HCT116 (cell line): Measurements from ENCODE around the gene ZNF488. TPM values are rescaled to one million over a fixed set of nuclear protein-coding genes. Genes with fewer than 3 reads are reported as not detected.

Source experiments
- ATAC-seq: fragments of 200-7000 bp; cut with Tn5 transposase; 2 replicates; pipeline ENCODE4 v1.9.1; 2020; ENCODE audit warnings: mild to moderate bottlenecking, moderate library complexity
- BruUV-seq: library from RNA; stranded (reverse); fragments of 400-500 nt; replicated peaks from 2 replicates; lab custom pipeline; 2021; lab: Mats Ljungman, UMichigan
- CTCF ChIA-PET: fragments of 300-600 bp; sonication (Branson Sonifier 250); formaldehyde crosslinking; loops from one replicate; lab custom pipeline; 2021; ENCODE audit warnings: antibody characterized with exemption; lab: Charles Lee
- POLR2A ChIA-PET: fragments of 300-600, 350-600 bp; sonication (Branson Sonifier 250); formaldehyde crosslinking; loops from one replicate; lab custom pipeline; 2021; ENCODE audit warnings: antibody characterized with exemption; lab: Charles Lee
- RAD21 ChIA-PET, 2 experiments: fragments of 300-600 bp; sonication (Branson Sonifier 250); formaldehyde crosslinking; loops; one replicate each; lab custom pipeline; 2023; ENCODE audit warnings: low total read pairs in 2 of 2; ENCODE audit not compliant: uncharacterized antibody in 2 of 2, unreplicated experiment in 2 of 2, low non-redundant PET in 1 of 2; lab: Charles Lee
- DNase-seq: peaks from one replicate; pipeline ENCODE4 v3.0.0-alpha.2; 2010; ENCODE audit warnings: low read depth, low spot score
- H2AFZ ChIP-seq: fragments of 200-600 bp; shearing (Covaris generic), sonication (generic); 2 replicates; pipeline ENCODE4 v1.6.1; 2017; ENCODE audit warnings: low read depth, mixed run types, mixed read lengths, antibody characterized with exemption, low read length; ENCODE audit not compliant: poor library complexity, severe bottlenecking
- H3K27ac ChIP-seq: 2 replicates; pipeline ENCODE4 v1.5.1; 2012; ENCODE audit warnings: low read depth, low read length
- H3K27me3 ChIP-seq: fragments of 200-600 bp; sonication (generic); 2 replicates; pipeline ENCODE4 v1.6.1; 2016; ENCODE audit warnings: mixed run types, low read length, mixed read lengths; ENCODE audit not compliant: insufficient read depth
- H3K36me3 ChIP-seq, 2 experiments: fragments of 200-500 bp in 1 of 2; fragments of 200-600 bp in 1 of 2; sonication (Bioruptor generic) in 1 of 2; sonication (generic) in 1 of 2; 2 replicates each; pipeline versions ENCODE4 v1.5.1 to v1.6.1; 2014 to 2016; ENCODE audit warnings: low read length in 2 of 2, inconsistent platforms in 1 of 2, mixed read lengths in 1 of 2, mixed run types in 1 of 2; ENCODE audit not compliant: insufficient read depth in 2 of 2, control insufficient read depth in 1 of 2
- H3K4me1 ChIP-seq, 2 experiments: fragments of 200-600 bp in 1 of 2; sonication (generic) in 1 of 2; 2 replicates each; pipeline versions ENCODE4 v1.5.1 to v1.6.1; 2012 to 2017; ENCODE audit warnings: low read length in 2 of 2, inconsistent platforms in 1 of 2, mild to moderate bottlenecking in 1 of 2, mixed read lengths in 1 of 2, mixed run types in 1 of 2, moderate library complexity in 1 of 2; ENCODE audit not compliant: insufficient read depth in 2 of 2, control insufficient read depth in 1 of 2
- H3K4me2 ChIP-seq: fragments of 200-600 bp; sonication (generic); 2 replicates; pipeline ENCODE4 v1.6.1; 2017; ENCODE audit warnings: mixed run types, low read length, mixed read lengths
- H3K4me3 ChIP-seq, 2 experiments: fragments of 200-600 bp in 1 of 2; sonication (generic) in 1 of 2; replicated peaks in 1 of 2; 2 replicates each; pipeline ENCODE4 v1.5.1; 2011 to 2016; ENCODE audit warnings: low read length in 2 of 2, control low read depth in 1 of 2, low read depth in 1 of 2, mild to moderate bottlenecking in 1 of 2, mixed read lengths in 1 of 2, mixed run types in 1 of 2
- H3K79me2 ChIP-seq: fragments of 200-600 bp; sonication (generic); 2 replicates; pipeline ENCODE4 v1.6.1; 2017; ENCODE audit warnings: mild to moderate bottlenecking, mixed run types, low read length, moderate library complexity, mixed read lengths; ENCODE audit not compliant: insufficient read depth
- H3K9ac ChIP-seq: fragments of 200-600 bp; sonication (generic); 2 replicates; pipeline ENCODE4 v1.6.1; 2016; ENCODE audit warnings: low read length, mixed read lengths
- H3K9me2 ChIP-seq: fragments of 200-600 bp; sonication (generic), shearing (Covaris generic); 2 replicates; pipeline ENCODE4 v1.6.1; 2017; ENCODE audit warnings: mixed run types, mild to moderate bottlenecking, moderate library complexity; ENCODE audit not compliant: insufficient read depth
- H3K9me3 ChIP-seq, 2 experiments: fragments of 200-500 bp in 1 of 2; fragments of 200-600 bp in 1 of 2; sonication (Bioruptor generic) in 1 of 2; sonication (generic) in 1 of 2; 2 replicates each; pipeline ENCODE4 v1.6.1; 2014 to 2017; ENCODE audit warnings: low read length in 2 of 2, mixed read lengths in 2 of 2, inconsistent platforms in 1 of 2, low read depth in 1 of 2, mild to moderate bottlenecking in 1 of 2, mixed run types in 1 of 2, moderate library complexity in 1 of 2; ENCODE audit not compliant: control insufficient read depth in 1 of 2, insufficient read depth in 1 of 2
- H4K20me1 ChIP-seq: fragments of 200-600 bp; sonication (generic), shearing (Covaris generic); 2 replicates; pipeline ENCODE4 v1.6.1; 2017; ENCODE audit warnings: mixed run types, mild to moderate bottlenecking, moderate library complexity; ENCODE audit not compliant: insufficient read depth
- ATF3 ChIP-seq: IDR thresholded peaks from 2 replicates; pipeline ENCODE4 v1.6.1; 2012
- CBX3 ChIP-seq: IDR thresholded peaks from 2 replicates; pipeline ENCODE4 v1.6.1; 2012; ENCODE audit warnings: low read depth
- CTCF ChIP-seq, 3 experiments: fragments of 200-600 bp in 1 of 3; sonication (generic) in 1 of 3; IDR thresholded peaks in 2 of 3; conservative IDR thresholded peaks in 1 of 3; 2 replicates each; pipeline ENCODE4 v1.5.1; 2012 to 2017; ENCODE audit warnings: low read depth in 2 of 3, low read length in 2 of 3, antibody characterized with exemption in 1 of 3, borderline replicate concordance in 1 of 3, control low read depth in 1 of 3, mild to moderate bottlenecking in 1 of 3, mixed read lengths in 1 of 3, mixed run types in 1 of 3, moderate library complexity in 1 of 3; ENCODE audit not compliant: insufficient read depth in 1 of 3
- EGR1 ChIP-seq: IDR thresholded peaks from 2 replicates; pipeline ENCODE4 v1.6.1; 2012; ENCODE audit warnings: low read depth
- ELF1 ChIP-seq: IDR thresholded peaks from 2 replicates; pipeline ENCODE4 v1.6.1; 2012; ENCODE audit warnings: low read depth, borderline replicate concordance
- EZH2 ChIP-seq: fragments of 200-600 bp; sonication (generic); IDR thresholded peaks from 2 replicates; pipeline ENCODE4 v1.6.1; 2017; ENCODE audit warnings: antibody characterized with exemption, mixed run types
- EZH2phosphoT487 ChIP-seq: fragments of 200-600 bp; IDR thresholded peaks from 2 replicates; pipeline ENCODE4 v1.6.1; 2018; ENCODE audit warnings: antibody characterized with exemption, borderline replicate concordance
- FOSL1 ChIP-seq: IDR thresholded peaks from 2 replicates; pipeline ENCODE4 v1.6.1; 2012; ENCODE audit warnings: low read depth
- JUND ChIP-seq: IDR thresholded peaks from 2 replicates; pipeline ENCODE4 v1.6.1; 2012
- MAX ChIP-seq: IDR thresholded peaks from 2 replicates; pipeline ENCODE4 v1.6.1; 2012
- POLR2A ChIP-seq: IDR thresholded peaks from 2 replicates; pipeline ENCODE4 v1.7.0; 2011; ENCODE audit warnings: borderline replicate concordance; ENCODE audit not compliant: insufficient read depth, insufficient read length; ENCODE audit errors: extremely low read depth
- RAD21 ChIP-seq: IDR thresholded peaks from 2 replicates; pipeline ENCODE4 v1.6.1; 2012; ENCODE audit warnings: low read depth, mild to moderate bottlenecking
- REST ChIP-seq: IDR thresholded peaks from 2 replicates; pipeline ENCODE4 v1.6.1; 2012; ENCODE audit warnings: low read depth
- SP1 ChIP-seq: IDR thresholded peaks from 2 replicates; pipeline ENCODE4 v1.6.1; 2012; ENCODE audit warnings: low read depth
- SRF ChIP-seq: IDR thresholded peaks from 2 replicates; pipeline ENCODE4 v1.6.1; 2012; ENCODE audit warnings: low read depth
- TCF7L2 ChIP-seq: IDR thresholded peaks from 2 replicates; pipeline ENCODE4 v1.7.0; 2011; ENCODE audit warnings: borderline replicate concordance, inconsistent platforms; ENCODE audit not compliant: insufficient read depth, insufficient read length; ENCODE audit errors: extremely low read depth
- YY1 ChIP-seq: IDR thresholded peaks from 2 replicates; pipeline ENCODE4 v1.6.1; 2011; ENCODE audit warnings: low read length, low read depth, moderate library complexity, mild to moderate bottlenecking; ENCODE audit not compliant: insufficient replicate concordance; ENCODE audit errors: extremely low read depth
- ZBTB33 ChIP-seq: IDR thresholded peaks from 2 replicates; pipeline ENCODE4 v1.6.1; 2011; ENCODE audit warnings: mild to moderate bottlenecking, low read length, moderate library complexity; ENCODE audit not compliant: insufficient replicate concordance; ENCODE audit errors: extremely low read depth
- ZFX ChIP-seq: fragments of 450-650 bp; IDR thresholded peaks from 2 replicates; pipeline ENCODE4 v1.6.1; 2017
- ZNF274 ChIP-seq: fragments of 200-500 bp; sonication (Bioruptor generic); IDR thresholded peaks from 2 replicates; pipeline ENCODE4 v1.6.1; 2014; ENCODE audit warnings: mild to moderate bottlenecking, low read depth, low read length, inconsistent platforms
- intact Hi-C: fragments of 100-400 bp; cut with micrococcal nuclease; formaldehyde crosslinking; loops from 2 replicates; pipeline ENCODE4 v1.10.0; 2022
- total RNA-seq: library from RNA; stranded (reverse); gene quantifications from one replicate; pipeline ENCODE4 v1.2.1, GENCODE V29; 2021; ENCODE audit not compliant: unreplicated experiment

Gene ZNF488
- total RNA-seq, 1 experiment from 2014 or later: 3.9 TPM

GRCh38 chr10:47424231-47424630 is 40.1 kb upstream of the ZNF488 start:
- Histone ChIP-seq H3K4me2 (no peak overlapping the region), H2AFZ (no peak overlapping the region), H4K20me1 (no peaks in the 10 kb centered on the region), H3K4me1 (peaks cover 15 to 32% of the 10 kb centered on the region in 2 experiments), H3K9me3 (no peaks in the 10 kb centered on the region), H3K4me3 (no peak overlapping the region), H3K9me2 (no peaks in the 10 kb centered on the region), H3K27me3 (no peaks in the 10 kb centered on the region), H3K27ac (no peak overlapping the region), H3K9ac (no peak overlapping the region), H3K36me3 (no peaks in the 10 kb centered on the region), H3K79me2 (no peaks in the 10 kb centered on the region)
- no peak for TF ChIP-seq ELF1
- no peak for TF ChIP-seq EZH2
- TF ChIP-seq RAD21: no peak
- TF ChIP-seq YY1: no peak
- TF ChIP-seq ZBTB33: no peak
- TF ChIP-seq REST: no peak
- TF ChIP-seq JUND: no peak
- TF ChIP-seq SRF: no peak
- no peak for TF ChIP-seq EGR1
- no peak for TF ChIP-seq ATF3
- no peak for TF ChIP-seq POLR2A
- TF ChIP-seq CBX3: no peak
- TF ChIP-seq SP1: no peak
- TF ChIP-seq TCF7L2: no peak
- no peak for TF ChIP-seq EZH2phosphoT487
- TF ChIP-seq MAX: no peak
- TF ChIP-seq FOSL1: no peak
- no peak for TF ChIP-seq ZNF274
- no peak for TF ChIP-seq ZFX
- TF ChIP-seq CTCF (IDR thresholded peaks at IDR 0.05 in 2 of 3, conservative IDR thresholded peaks at IDR 0.05 in 1 of 3; ENCODE audit: borderline replicate concordance in 1 of 3, insufficient read depth in 1 of 3, low read depth in 2 of 3, low read length in 2 of 3): no peak
- ChIA-PET RAD21 (no interaction called here), CTCF (no interaction called here), POLR2A (no interaction called here)
- BruUV-seq: no TSS peak
- DNase-seq: no peak
- no peak for ATAC-seq
- intact Hi-C loops: no loop called here
